Muscle layer of duodenum (tissue), 2 donors: ENCODE data around the gene IFT88.

Experiments used
- H3K27ac ChIP-seq: one replicate; pipeline ENCODE4 v1.7.0; 2013; ENCODE audit warnings: mild to moderate bottlenecking, low read length
- H3K27me3 ChIP-seq: one replicate; pipeline ENCODE4 v1.7.0; 2013; ENCODE audit warnings: low read depth, mild to moderate bottlenecking, control low read depth, low read length
- H3K36me3 ChIP-seq, 2 donors: one replicate each; pipeline ENCODE4 v1.7.0; 2013; ENCODE audit warnings: low read length in 2 of 2, control low read depth in 1 of 2, mild to moderate bottlenecking in 1 of 2; ENCODE audit not compliant: insufficient read depth in 2 of 2, control insufficient read depth in 1 of 2
- H3K4me1 ChIP-seq, 2 donors: one replicate each; pipeline ENCODE4 v1.7.0; 2013; ENCODE audit warnings: low read length in 2 of 2, mild to moderate bottlenecking in 2 of 2, control low read depth in 1 of 2, moderate library complexity in 1 of 2; ENCODE audit not compliant: insufficient read depth in 2 of 2, control insufficient read depth in 1 of 2
- H3K4me3 ChIP-seq, 2 donors: one replicate each; pipeline ENCODE4 v1.7.0; 2013; ENCODE audit warnings: low read length in 2 of 2, low read depth in 1 of 2, mild to moderate bottlenecking in 1 of 2
- H3K9me3 ChIP-seq, 2 donors: one replicate each; pipeline ENCODE4 v1.7.0; 2013; ENCODE audit warnings: low read length in 2 of 2, control low read depth in 1 of 2, mild to moderate bottlenecking in 1 of 2; ENCODE audit not compliant: control insufficient read depth in 1 of 2
- donor health status: healthy.

Gene IFT88

GRCh38 chr13:20691616-20692015 lies 124.7 kb downstream of the IFT88 start:
- Histone ChIP-seq H3K27ac (no peak overlapping the region), H3K36me3 (peaks cover 7 to 14% of the 10 kb centered on the region in 2 donors), H3K4me3 (no peak overlapping the region), H3K27me3 (no peaks in the 10 kb centered on the region), H3K4me1 (no peaks in the 10 kb centered on the region), H3K9me3 (no peaks in the 10 kb centered on the region)

DNA sequence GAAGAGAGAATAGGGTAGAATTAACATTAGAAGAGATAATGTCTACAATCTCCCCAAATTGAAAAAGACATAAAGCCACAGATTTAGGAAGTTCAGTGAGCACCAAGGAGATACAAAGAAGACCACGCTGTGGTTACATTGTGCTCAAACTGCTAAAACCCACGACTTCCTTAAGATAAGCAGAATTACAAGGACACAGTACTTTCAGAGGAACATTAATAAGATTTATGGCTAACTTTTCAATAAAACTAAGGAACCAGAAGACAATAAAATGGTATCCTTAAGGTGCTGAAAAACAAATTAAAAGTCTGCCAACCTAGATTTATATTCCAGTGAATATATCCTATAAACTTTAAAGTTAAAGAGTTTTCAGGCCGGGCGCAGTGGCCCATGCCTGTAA lies 129.1 kb downstream of the IFT88 start:
- Histone ChIP-seq H3K27ac (no peak overlapping the region), H3K36me3 (peaks cover 7 to 9% of the 10 kb centered on the region in 2 donors), H3K4me1 (no peaks in the 10 kb centered on the region)

GRCh38 chr13:20699715-20700114 lies 132.8 kb downstream of the IFT88 start:
- Histone ChIP-seq H3K4me1 (peaks cover 0 to 14% of the 10 kb centered on the region in 2 donors), H3K9me3 (no peaks in the 10 kb centered on the region), H3K36me3 (no peaks in the 10 kb centered on the region), H3K4me3 (no peak overlapping the region), H3K27me3 (no peaks in the 10 kb centered on the region), H3K27ac (no peak overlapping the region)

More for the DNA sequence above, 129.1 kb downstream of the IFT88 start:
- no peaks in the 10 kb centered on the region for H3K27me3 ChIP-seq
- no peaks in the 10 kb centered on the region for H3K9me3 ChIP-seq
- no peak overlapping the region for H3K4me3 ChIP-seq

GRCh38 chr13:20700288-20700687 lies 133.3 kb downstream of the IFT88 start:
- Histone ChIP-seq H3K27me3 (no peaks in the 10 kb centered on the region), H3K4me3 (no peak overlapping the region), H3K4me1 (peaks cover 0 to 15% of the 10 kb centered on the region in 2 donors), H3K27ac (no peak overlapping the region), H3K36me3 (no peaks in the 10 kb centered on the region), H3K9me3 (no peaks in the 10 kb centered on the region)

GRCh38 chr13:20701461-20701860 lies 134.5 kb downstream of the IFT88 start:
- Histone ChIP-seq H3K4me3 (no peak overlapping the region), H3K27me3 (no peaks in the 10 kb centered on the region), H3K36me3 (no peaks in the 10 kb centered on the region), H3K4me1 (peaks cover 0 to 15% of the 10 kb centered on the region in 2 donors), H3K27ac (no peak overlapping the region), H3K9me3 (no peaks in the 10 kb centered on the region)

DNA sequence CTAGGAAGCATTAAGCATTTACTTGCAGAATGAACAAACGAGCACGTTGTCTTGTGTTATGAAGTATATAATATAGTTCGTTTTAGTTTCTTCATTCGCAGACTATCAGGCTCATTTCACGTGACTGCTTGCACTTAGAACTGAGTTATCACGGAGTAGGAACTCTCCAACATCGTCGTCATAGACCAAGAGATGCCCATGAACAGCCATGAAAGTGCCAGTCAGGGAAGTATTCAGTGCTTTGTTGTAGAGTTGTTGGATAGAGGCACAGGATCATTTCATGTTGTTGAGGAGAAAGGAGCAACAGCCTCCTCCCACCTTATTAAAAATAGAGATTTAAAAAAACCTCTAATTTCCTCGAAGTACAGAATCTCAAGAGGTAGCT lies 135.6 kb downstream of the IFT88 start:
- Histone ChIP-seq H3K36me3 (no peaks in the 10 kb centered on the region), H3K4me3 (peak overlapping the region; percentile 56 to 84), H3K9me3 (no peaks in the 10 kb centered on the region), H3K27me3 (no peaks in the 10 kb centered on the region), H3K27ac (no peak overlapping the region), H3K4me1 (peaks cover 0 to 15% of the 10 kb centered on the region in 2 donors)

GRCh38 chr13:20702915-20703779 lies 136.2 kb downstream of the IFT88 start, which contains the start of gene IL17D:
Gene IL17D, plus strand, starts transcription at chr13:20703699. Its CDS starts 303 bp downstream, at chr13:20704002.
- Histone ChIP-seq H3K27ac (no peak within 1 kb of the TSS), H3K4me1 (peaks cover 0 to 15% of the 10 kb centered on the region in 2 donors), H3K9me3 (no peaks in the 10 kb centered on the region), H3K36me3 (no peaks in the 10 kb centered on the region), H3K4me3 (peak within 1 kb of the TSS; percentile 56 to 84), H3K27me3 (no peaks in the 10 kb centered on the region)

GRCh38 chr13:20703780-20704458 lies 137.0 kb downstream of the IFT88 start:
- peak overlapping the region in 1 of 2 donors; percentile 24 for H3K4me3 ChIP-seq
- H3K27ac ChIP-seq, result no peak overlapping the region
- peaks cover 0 to 15% of the 10 kb centered on the region in 2 donors for H3K4me1 ChIP-seq
- no peaks in the 10 kb centered on the region for H3K9me3 ChIP-seq
- H3K27me3 ChIP-seq, result no peaks in the 10 kb centered on the region
- H3K36me3 ChIP-seq, result no peaks in the 10 kb centered on the region

DNA sequence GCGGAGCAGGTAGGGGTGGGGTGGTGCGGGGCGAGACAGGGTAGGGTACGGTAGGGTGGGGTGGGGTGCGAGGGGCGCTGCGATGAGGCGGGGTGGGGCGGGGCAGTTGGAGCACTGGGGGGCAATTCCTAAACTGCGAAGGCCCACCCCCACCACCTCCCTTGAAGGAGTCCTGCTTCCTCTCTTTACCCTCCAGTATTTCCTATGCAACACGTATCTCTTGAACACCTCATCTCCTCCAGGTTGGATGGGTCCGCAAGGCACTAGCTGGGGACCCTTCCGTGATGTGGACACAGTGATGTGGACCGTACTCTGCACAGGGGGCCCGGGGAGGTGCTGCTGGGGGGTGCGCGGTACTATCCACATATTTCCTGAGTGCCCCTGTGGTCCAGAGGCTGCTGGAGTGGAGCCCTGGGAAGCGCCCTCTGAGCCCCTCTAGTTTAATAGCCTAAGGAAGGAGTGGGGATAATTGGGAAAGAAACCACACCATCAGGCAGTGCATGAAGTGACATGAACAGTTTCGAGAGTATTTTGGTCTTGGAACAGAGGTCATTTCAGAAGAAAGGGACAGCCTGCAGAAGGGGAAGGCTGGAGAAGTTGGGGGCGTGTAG lies 137.6 kb downstream of the IFT88 start:
- Histone ChIP-seq H3K27me3 (no peaks in the 10 kb centered on the region), H3K4me3 (no peak overlapping the region), H3K9me3 (no peaks in the 10 kb centered on the region), H3K36me3 (no peaks in the 10 kb centered on the region), H3K4me1 (peaks cover 0 to 15% of the 10 kb centered on the region in 2 donors), H3K27ac (no peak overlapping the region)

- Histone ChIP-seq H3K9me3 (no peaks in the 10 kb centered on the region), H3K27ac (no peak overlapping the region), H3K27me3 (no peaks in the 10 kb centered on the region), H3K36me3 (no peaks in the 10 kb centered on the region), H3K4me1 (peaks cover 0 to 14% of the 10 kb centered on the region in 2 donors), H3K4me3 (no peak overlapping the region)
These were observed 139.7 kb downstream of the IFT88 start for GRCh38 chr13:20706661-20707060.

- H3K36me3 ChIP-seq, result no peaks in the 10 kb centered on the region
- H3K4me1 ChIP-seq, result peaks cover 0 to 4% of the 10 kb centered on the region in 2 donors
- no peaks in the 10 kb centered on the region for H3K9me3 ChIP-seq
- H3K27ac ChIP-seq, result no peak overlapping the region
- H3K27me3 ChIP-seq, result no peaks in the 10 kb centered on the region
- no peak overlapping the region for H3K4me3 ChIP-seq
These were observed 141.3 kb downstream of the IFT88 start for GRCh38 chr13:20708216-20708615.
